ENCODE data around the gene MIXL1. TPM values are rescaled to one million over a fixed set of nuclear protein-coding genes. Genes with fewer than 3 reads are reported as not detected.
A peak's percentile ranks its signal among the peaks of the same experiment; 100 is the strongest.

MIXL1 gene
- total RNA-seq, 6 donors from 2014 or later = 0.20 TPM; not detected in 5

GRCh38 chr1:226207048-226207447 lies 16.4 kb upstream of the MIXL1 start:
- Histone ChIP-seq H3K4me1 (no peaks in the 10 kb centered on the region), H3K9me3 (no peaks in the 10 kb centered on the region), H3K27me3 (no peaks in the 10 kb centered on the region), H3K27ac (no peak overlapping the region), H3K4me3 (no peak overlapping the region), H3K36me3 (no peaks in the 10 kb centered on the region)
- DNase-seq (no peak), ATAC-seq (ENCODE audit: low FRiP score in 2 of 2) (no peak)
- 90 to 93% methylated on average over 5 of the region's 5 CpGs for WGBS, 2 donors
- TF ChIP-seq POLR2A (IDR thresholded peaks at IDR 0.05) (no peak), POLR2AphosphoS5 (IDR thresholded peaks at IDR 0.05) (no peak), EP300 (IDR thresholded peaks at IDR 0.05) (no peak)
- TF ChIP-seq, protein P1, sequence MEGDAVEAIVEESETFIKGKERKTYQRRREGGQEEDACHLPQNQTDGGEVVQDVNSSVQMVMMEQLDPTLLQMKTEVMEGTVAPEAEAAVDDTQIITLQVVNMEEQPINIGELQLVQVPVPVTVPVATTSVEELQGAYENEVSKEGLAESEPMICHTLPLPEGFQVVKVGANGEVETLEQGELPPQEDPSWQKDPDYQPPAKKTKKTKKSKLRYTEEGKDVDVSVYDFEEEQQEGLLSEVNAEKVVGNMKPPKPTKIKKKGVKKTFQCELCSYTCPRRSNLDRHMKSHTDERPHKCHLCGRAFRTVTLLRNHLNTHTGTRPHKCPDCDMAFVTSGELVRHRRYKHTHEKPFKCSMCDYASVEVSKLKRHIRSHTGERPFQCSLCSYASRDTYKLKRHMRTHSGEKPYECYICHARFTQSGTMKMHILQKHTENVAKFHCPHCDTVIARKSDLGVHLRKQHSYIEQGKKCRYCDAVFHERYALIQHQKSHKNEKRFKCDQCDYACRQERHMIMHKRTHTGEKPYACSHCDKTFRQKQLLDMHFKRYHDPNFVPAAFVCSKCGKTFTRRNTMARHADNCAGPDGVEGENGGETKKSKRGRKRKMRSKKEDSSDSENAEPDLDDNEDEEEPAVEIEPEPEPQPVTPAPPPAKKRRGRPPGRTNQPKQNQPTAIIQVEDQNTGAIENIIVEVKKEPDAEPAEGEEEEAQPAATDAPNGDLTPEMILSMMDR (IDR thresholded peaks at IDR 0.05) = no peak

GRCh38 chr1:226209307-226210059 lies 14.0 kb upstream of the MIXL1 start:
- WGBS, 2 donors = 73 to 80% methylated on average over 16 to 17 of the region's 17 CpGs

GRCh38 chr1:226210571-226211176 lies 12.8 kb upstream of the MIXL1 start:
- DNase-seq = no peak
- 78 to 81% methylated on average over 7 of the region's 7 CpGs for WGBS, 2 donors
- no peaks in the 10 kb centered on the region for H3K36me3 ChIP-seq

More at GRCh38 chr1:226209307-226210059, 14.0 kb upstream of the MIXL1 start:
- H3K4me3 ChIP-seq = no peak overlapping the region
- DNase-seq = peak in 1 of 2 donors; percentile 46
- no peaks in the 10 kb centered on the region for H3K36me3 ChIP-seq
- no peaks in the 10 kb centered on the region for H3K27me3 ChIP-seq
- no peaks in the 10 kb centered on the region for H3K9me3 ChIP-seq
- no peak for ATAC-seq (ENCODE audit: low FRiP score in 2 of 2)
- H3K4me1 ChIP-seq = no peaks in the 10 kb centered on the region
- TF ChIP-seq EP300 (IDR thresholded peaks at IDR 0.05) (no peak), POLR2A (IDR thresholded peaks at IDR 0.05) (no peak), POLR2AphosphoS5 (IDR thresholded peaks at IDR 0.05) (no peak)
- TF ChIP-seq, protein P1 (IDR thresholded peaks at IDR 0.05) = no peak
- H3K27ac ChIP-seq = no peak overlapping the region

GRCh38 chr1:226211181-226211821 lies 12.2 kb upstream of the MIXL1 start:
- WGBS, 2 donors = 74 to 76% methylated on average over 5 of the region's 5 CpGs
- DNase-seq (no peak), ATAC-seq (ENCODE audit: low FRiP score in 2 of 2) (no peak)
- Histone ChIP-seq H3K27me3 (no peaks in the 10 kb centered on the region), H3K4me3 (no peak overlapping the region), H3K9me3 (no peaks in the 10 kb centered on the region), H3K36me3 (no peaks in the 10 kb centered on the region), H3K4me1 (no peaks in the 10 kb centered on the region), H3K27ac (no peak overlapping the region)
- no peak for TF ChIP-seq EP300 (IDR thresholded peaks at IDR 0.05)
- no peak for TF ChIP-seq POLR2AphosphoS5 (IDR thresholded peaks at IDR 0.05)
- TF ChIP-seq POLR2A (IDR thresholded peaks at IDR 0.05) = no peak
- TF ChIP-seq, protein P1 (IDR thresholded peaks at IDR 0.05) = no peak

More at GRCh38 chr1:226210571-226211176, 12.8 kb upstream of the MIXL1 start:
- no peaks in the 10 kb centered on the region for H3K9me3 ChIP-seq
- no peaks in the 10 kb centered on the region for H3K4me1 ChIP-seq
- TF ChIP-seq EP300 (IDR thresholded peaks at IDR 0.05) (no peak), POLR2A (IDR thresholded peaks at IDR 0.05) (no peak), POLR2AphosphoS5 (IDR thresholded peaks at IDR 0.05) (no peak)
- TF ChIP-seq, protein P1 (IDR thresholded peaks at IDR 0.05) = no peak
- no peak overlapping the region for H3K4me3 ChIP-seq
- no peak overlapping the region for H3K27ac ChIP-seq
- ATAC-seq (ENCODE audit: low FRiP score in 2 of 2) = no peak
- no peaks in the 10 kb centered on the region for H3K27me3 ChIP-seq

Measured in upper lobe of left lung (tissue), 6 donors.